Measurements from ENCODE around the gene ABTB2. TPM values are rescaled to one million over a fixed set of nuclear protein-coding genes. Genes with fewer than 3 reads are reported as not detected.
A peak's percentile ranks its signal among the peaks of the same experiment; 100 is the strongest.
"Not testable (repeated sequence)": the region's sequence is repeated elsewhere in the genome, so short reads cannot be mapped to it uniquely, and the experiment has no call there.

Gene ABTB2
- total RNA-seq, 3 donors from 2014 or later = 7.7 to 9.0 (median 8.6) TPM

DNA sequence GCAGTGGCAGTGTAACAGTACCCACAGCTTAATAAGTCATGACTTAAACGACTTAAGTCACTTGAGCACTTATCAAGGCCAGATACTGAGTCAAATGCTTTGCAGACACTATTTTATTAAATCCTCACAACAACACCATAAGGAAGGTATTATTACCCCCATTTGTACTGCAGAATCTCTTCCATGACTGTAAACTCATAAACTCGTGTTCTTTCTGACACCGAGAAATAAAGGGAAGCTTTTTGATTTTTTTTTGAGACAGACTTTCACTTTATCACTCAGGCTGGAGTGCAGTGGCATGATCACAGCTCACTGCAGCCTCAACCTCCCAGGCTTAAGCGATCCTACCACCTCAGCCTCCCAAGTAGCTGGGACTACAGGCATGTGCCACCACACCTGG lies 103.8 kb downstream of the ABTB2 start:
- H3K27me3 Mint-ChIP-seq (ENCODE audit: low read depth) = peaks cover 18% of the 10 kb centered on the region
- DNase-seq (no peak), ATAC-seq (no peak)
- peaks cover 34% of the 10 kb centered on the region for H3K4me1 Mint-ChIP-seq (ENCODE audit: low read depth)
- no peaks in the 10 kb centered on the region for H3K9me3 Mint-ChIP-seq
- no peaks in the 10 kb centered on the region for H3K36me3 Mint-ChIP-seq (ENCODE audit: insufficient read depth)
- no peak overlapping the region for H3K4me3 Mint-ChIP-seq

DNA sequence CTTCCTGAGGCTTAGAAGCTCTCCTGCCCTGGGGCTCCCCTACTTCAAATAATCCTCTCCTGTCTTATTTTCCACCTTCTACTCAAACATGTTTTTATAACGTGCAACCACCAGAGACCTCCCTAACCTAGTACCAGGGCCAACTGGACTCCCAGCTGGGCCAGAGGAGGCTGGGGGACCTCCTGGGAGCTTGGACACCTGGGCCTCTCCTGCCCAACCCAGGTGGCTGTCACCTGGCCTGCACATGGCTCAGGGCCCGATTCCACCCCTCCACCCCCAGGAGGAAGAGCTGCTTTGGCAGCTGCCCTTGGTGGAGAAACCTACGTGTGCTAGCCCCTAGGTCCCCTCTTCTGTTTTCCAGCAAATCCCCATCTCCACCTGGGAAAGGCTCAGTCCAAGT lies 105.2 kb downstream of the ABTB2 start:
- DNase-seq = no peak
- H3K36me3 Mint-ChIP-seq (ENCODE audit: insufficient read depth) = no peaks in the 10 kb centered on the region
- no peaks in the 10 kb centered on the region for H3K9me3 Mint-ChIP-seq
- no peak for ATAC-seq
- peaks cover 14% of the 10 kb centered on the region for H3K27me3 Mint-ChIP-seq (ENCODE audit: low read depth)
- peaks cover 44% of the 10 kb centered on the region for H3K4me1 Mint-ChIP-seq (ENCODE audit: low read depth)
- no peak overlapping the region for H3K4me3 Mint-ChIP-seq

DNA sequence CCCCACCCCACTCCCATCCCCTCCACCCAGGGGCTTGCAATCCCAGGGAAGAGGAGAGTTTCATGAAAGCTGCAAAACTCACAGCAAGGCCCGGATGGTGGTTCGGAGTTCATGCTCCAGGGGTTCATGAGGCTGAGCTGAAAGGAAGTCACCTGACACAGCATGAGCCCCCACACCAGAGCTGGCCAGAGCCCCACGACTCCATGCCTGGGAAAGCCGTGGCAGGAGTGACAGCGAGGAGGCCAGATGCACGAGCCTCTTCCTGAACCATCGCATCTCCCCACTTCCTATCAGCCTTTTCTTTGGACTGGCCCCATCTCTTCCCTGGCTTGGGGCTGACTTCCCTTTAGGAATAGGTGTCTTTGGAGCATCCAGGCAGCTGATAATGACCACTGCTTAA lies 105.8 kb downstream of the ABTB2 start:
- no peak overlapping the region for H3K4me3 Mint-ChIP-seq
- H3K36me3 Mint-ChIP-seq (ENCODE audit: insufficient read depth) = no peaks in the 10 kb centered on the region
- peaks cover 13% of the 10 kb centered on the region for H3K27me3 Mint-ChIP-seq (ENCODE audit: low read depth)
- ATAC-seq (no peak), DNase-seq (no peak)
- H3K9me3 Mint-ChIP-seq = no peaks in the 10 kb centered on the region
- H3K4me1 Mint-ChIP-seq (ENCODE audit: low read depth) = peaks cover 48% of the 10 kb centered on the region

DNA sequence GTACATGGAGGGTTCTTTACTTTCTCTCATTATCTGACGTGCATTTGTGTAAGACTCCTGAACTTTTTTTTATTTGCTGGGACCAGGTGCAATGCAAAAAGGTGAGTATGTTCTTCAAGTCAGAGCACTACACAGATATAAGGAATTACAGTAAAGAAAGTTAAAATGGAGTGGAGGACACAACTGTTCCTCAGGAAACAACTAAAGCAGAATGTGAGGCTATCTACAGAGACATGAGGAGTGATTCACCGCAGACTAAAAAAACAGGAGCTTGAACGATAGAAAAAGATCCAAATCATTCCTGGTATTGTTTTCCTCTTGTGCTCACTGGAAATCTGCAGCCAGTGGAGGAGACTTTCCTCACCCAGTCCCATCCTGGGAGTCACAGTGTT lies 106.2 kb downstream of the ABTB2 start:
- Mint-ChIP-seq H3K4me3 (peak overlapping the region; percentile 51), H3K4me1 (ENCODE audit: low read depth) (peaks cover 49% of the 10 kb centered on the region), H3K27me3 (ENCODE audit: low read depth) (peaks cover 13% of the 10 kb centered on the region), H3K9me3 (no peaks in the 10 kb centered on the region), H3K36me3 (ENCODE audit: insufficient read depth) (no peaks in the 10 kb centered on the region)
- DNase-seq (no peak), ATAC-seq (no peak)

DNA sequence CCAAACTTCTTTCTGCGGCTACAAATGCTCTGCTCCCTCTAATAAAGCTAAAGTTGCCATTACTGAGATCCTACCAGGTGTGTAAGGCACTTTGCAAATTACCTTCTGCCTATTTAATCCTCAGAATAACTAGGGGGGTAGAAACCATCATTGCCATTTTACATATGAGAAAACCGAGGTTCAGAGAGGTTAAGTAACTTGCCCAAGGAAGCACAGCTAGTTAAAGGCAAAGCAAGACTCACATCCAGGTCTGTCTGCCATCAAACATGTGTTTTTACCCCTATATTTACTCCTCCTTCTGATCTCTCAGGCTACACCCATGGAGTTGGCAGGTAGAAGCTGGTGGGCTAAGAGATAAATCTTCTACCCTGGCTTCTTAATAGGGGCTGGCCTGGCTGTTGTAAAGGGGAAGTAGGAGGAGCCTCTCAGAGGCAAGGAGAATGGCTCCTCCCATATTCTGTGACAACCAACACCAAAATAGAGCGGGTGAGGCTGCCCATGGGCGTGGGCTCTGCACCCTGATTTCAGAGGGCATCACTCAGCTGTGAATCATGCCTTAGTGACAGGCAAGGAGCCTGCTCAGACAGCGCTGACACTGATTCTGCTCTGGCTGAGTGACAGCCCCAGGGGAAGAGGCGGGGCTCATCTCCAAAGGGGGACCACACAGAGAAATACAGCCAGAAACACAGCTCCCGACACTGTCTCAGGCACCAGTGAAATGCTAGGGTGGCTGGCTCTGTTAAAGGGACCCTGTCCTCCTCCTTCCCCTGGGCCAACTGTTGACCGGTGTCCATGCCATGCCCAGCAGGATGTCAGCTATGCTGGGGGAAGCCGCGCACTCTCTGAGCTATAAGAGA lies 106.8 kb downstream of the ABTB2 start:
- ATAC-seq (peak; percentile 98), DNase-seq (peak; percentile 74)
- Mint-ChIP-seq H3K4me3 (peak overlapping the region; percentile 51), H3K27me3 (ENCODE audit: low read depth) (peaks cover 9% of the 10 kb centered on the region), H3K9me3 (no peaks in the 10 kb centered on the region), H3K36me3 (ENCODE audit: insufficient read depth) (no peaks in the 10 kb centered on the region), H3K4me1 (ENCODE audit: low read depth) (peaks cover 51% of the 10 kb centered on the region)

DNA sequence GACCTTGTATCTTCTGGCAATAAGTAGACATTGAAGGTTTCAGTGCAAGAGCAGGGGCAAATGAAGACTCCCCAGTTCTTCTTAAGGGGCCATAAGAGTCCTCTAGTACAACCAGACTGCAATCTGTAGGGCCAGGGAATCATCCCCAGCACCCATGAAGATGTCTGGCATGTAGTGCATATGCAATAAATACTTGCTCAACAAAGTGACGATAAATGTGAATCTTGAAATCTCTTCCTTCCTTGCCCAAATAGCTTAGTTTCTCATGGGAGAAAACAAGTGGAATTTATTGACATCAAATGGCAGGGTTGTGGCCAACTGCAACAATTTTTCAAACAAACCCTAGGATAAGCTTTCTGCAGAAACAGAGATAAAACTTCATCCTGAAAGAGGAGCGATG lies 107.6 kb downstream of the ABTB2 start:
- Mint-ChIP-seq H3K4me1 (ENCODE audit: low read depth) (peaks cover 55% of the 10 kb centered on the region), H3K4me3 (no peak overlapping the region), H3K36me3 (ENCODE audit: insufficient read depth) (no peaks in the 10 kb centered on the region), H3K27me3 (ENCODE audit: low read depth) (peaks cover 8% of the 10 kb centered on the region), H3K9me3 (no peaks in the 10 kb centered on the region)
- ATAC-seq = no peak
- no peak for DNase-seq

DNA sequence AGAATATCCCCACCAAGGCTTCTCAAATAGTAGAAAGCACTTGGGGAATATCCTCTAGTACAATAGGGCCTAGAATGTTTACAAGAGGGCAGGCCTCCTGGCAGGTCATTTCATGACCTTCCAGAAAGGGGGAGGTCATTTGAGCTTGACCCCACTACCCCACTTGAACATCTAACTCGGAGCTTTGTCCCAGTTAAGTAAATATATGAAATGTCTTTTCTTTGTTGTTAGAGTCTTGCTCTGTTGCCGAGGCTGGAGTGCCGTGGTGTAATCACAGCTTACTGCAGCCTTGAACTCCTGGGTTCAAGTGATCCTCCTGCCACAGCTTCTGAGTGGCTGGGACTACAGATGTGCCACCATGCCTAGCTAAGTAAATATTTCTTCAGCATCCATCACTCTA lies 108.4 kb downstream of the ABTB2 start:
- no peaks in the 10 kb centered on the region for H3K36me3 Mint-ChIP-seq (ENCODE audit: insufficient read depth)
- no peak overlapping the region for H3K4me3 Mint-ChIP-seq
- peaks cover 5% of the 10 kb centered on the region for H3K27me3 Mint-ChIP-seq (ENCODE audit: low read depth)
- peaks cover 63% of the 10 kb centered on the region for H3K4me1 Mint-ChIP-seq (ENCODE audit: low read depth)
- H3K9me3 Mint-ChIP-seq = no peaks in the 10 kb centered on the region
- ATAC-seq (no peak), DNase-seq (no peak)

DNA sequence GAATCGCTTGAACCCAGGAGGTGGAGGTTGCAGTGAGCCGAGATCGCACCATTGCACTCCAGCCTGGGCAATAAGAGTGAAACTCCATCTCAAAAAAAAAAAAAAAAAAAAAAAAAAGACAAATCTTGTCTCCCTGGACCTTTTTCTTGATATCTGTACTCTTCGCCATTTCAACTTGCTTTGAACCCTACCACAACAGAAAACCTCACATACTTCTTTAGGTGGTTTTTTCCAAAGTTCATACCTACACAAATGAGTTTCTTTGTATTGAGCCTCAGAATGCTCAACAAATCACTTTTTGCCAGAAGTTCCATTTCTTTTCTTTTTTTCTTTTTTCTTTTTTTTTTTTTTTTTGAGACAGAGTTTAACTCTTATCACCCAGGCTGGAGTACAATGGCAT lies 111.3 kb downstream of the ABTB2 start:
- H3K9me3 Mint-ChIP-seq; H3K4me3 Mint-ChIP-seq; ATAC-seq; H3K27me3 Mint-ChIP-seq (ENCODE audit: low read depth); H3K36me3 Mint-ChIP-seq (ENCODE audit: insufficient read depth); DNase-seq: not testable (repeated sequence)
- H3K4me1 Mint-ChIP-seq (ENCODE audit: low read depth) = peaks cover 74% of the 10 kb centered on the region

DNA sequence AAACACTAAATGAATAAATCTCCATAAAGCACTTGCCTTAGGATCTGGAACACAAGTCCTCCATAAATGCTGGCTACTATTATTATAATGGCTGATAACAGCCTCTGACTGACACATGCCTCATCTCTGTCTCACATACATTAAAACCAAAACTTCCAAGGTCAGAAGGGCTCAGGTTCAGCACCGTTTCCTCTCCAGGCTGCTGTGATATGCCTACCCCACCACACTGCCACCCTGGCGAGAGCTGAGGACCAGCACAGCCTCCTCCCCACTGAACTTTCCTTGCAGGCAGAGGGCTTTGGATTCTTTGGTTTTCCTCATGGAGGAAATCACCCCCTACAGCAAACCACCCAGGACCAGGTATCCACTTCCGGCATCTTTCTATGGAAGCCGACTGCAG lies 112.8 kb downstream of the ABTB2 start:
- DNase-seq (no peak), ATAC-seq (peak in 1 of 2 donors; percentile 22)
- Mint-ChIP-seq H3K27me3 (ENCODE audit: low read depth) (peaks cover 3% of the 10 kb centered on the region), H3K4me3 (no peak overlapping the region), H3K9me3 (no peaks in the 10 kb centered on the region), H3K4me1 (ENCODE audit: low read depth) (peaks cover 62% of the 10 kb centered on the region), H3K36me3 (ENCODE audit: insufficient read depth) (no peaks in the 10 kb centered on the region)

DNA sequence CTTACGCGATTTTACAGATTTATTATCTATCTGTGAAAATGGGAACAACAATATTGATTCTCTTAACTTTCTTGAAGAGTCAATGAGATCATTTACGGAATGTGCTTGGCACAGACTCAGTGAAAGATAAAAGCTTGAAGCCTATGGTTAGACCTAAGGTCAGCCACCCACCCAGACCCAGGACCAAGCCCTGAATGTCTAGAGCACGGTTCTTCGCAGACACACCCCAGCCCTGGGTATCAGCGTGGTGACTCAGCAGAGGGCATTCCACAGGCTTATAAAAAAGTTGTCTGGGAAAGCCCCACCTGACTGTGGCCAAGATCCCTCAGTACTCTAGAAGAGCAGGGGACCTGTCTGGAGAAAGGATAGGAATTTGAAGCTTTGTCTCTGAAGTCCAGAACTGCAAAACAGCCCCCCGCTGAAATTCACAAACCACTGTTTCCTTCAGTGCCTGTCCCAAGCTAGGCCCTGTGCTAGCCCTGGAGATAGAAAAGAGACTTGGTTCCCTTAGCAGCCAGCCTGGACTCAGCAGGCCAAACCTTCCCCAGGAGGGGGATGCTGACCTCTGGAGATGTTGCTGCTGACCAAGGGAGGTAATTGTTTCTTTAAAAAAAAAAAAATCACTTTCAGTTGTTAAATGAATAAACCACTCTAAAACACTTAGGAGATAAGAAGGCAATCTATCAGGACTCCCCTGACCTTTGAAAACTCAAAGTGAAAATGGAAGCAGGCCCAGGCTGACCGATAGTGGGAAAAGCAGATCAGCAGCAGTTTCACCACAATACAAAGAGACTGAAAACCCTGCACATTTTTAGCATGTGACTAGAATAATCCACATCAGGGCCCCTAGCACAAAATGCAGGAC lies 114.0 kb downstream of the ABTB2 start:
- Mint-ChIP-seq H3K4me3 (peak overlapping the region; percentile 13), H3K9me3 (no peaks in the 10 kb centered on the region), H3K4me1 (ENCODE audit: low read depth) (peaks cover 54% of the 10 kb centered on the region), H3K27me3 (ENCODE audit: low read depth) (no peaks in the 10 kb centered on the region), H3K36me3 (ENCODE audit: insufficient read depth) (no peaks in the 10 kb centered on the region)
- DNase-seq = peak; percentile 20
- ATAC-seq = peak; percentile 55 to 62

DNA sequence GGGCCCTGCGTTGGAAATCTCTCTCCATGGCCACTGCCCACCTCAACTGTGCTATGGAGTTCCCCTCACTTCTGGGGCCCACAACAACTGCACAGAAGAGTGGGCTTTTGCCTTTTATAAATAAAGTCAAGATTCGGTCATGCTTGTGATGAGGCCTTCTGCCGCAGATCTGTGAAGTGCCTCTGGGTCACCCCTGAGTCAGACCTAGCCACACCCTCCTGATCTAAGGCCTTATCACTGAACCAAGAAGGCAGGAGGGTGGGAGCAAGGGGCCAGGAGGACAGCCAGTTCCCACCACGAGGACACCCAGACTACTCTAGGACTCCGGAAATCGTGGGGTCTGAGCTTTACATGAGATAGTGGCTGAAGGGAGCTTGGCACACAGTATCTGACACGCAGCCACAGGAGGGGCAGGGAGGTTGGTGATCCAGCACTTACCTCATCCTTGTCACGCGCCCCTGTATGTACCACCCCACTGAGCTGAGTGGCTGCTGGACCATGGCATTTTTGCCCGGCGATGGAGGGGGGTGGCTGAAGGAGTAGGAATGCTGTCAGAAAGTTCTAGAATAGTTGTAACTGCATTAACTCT lies 115.7 kb downstream of the ABTB2 start:
- H3K27me3 Mint-ChIP-seq (ENCODE audit: low read depth) = no peaks in the 10 kb centered on the region
- DNase-seq (no peak), ATAC-seq (no peak)
- no peaks in the 10 kb centered on the region for H3K36me3 Mint-ChIP-seq (ENCODE audit: insufficient read depth)
- no peaks in the 10 kb centered on the region for H3K9me3 Mint-ChIP-seq
- no peak overlapping the region for H3K4me3 Mint-ChIP-seq
- H3K4me1 Mint-ChIP-seq (ENCODE audit: low read depth) = peaks cover 41% of the 10 kb centered on the region

DNA sequence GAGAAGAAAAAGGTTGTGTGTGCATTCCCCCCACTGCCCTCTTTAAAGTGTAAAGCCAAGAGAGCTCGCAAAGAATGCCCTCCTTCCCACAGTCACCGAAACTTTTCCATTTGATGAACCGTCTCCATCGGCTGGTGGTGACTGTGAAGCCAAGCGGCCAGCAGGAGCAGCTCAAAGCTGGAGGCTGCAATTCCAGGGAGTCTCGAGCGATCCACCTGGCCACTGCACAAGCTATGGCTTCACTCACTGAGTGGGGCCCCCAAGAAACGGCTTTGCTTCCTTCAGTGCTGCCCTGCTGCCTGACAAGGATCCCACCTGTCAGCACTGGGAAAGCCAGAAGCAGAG lies 117.7 kb downstream of the ABTB2 start:
- peak; percentile 19 to 20 for ATAC-seq
- H3K4me1 Mint-ChIP-seq (ENCODE audit: low read depth) = peaks cover 43% of the 10 kb centered on the region

DNA sequence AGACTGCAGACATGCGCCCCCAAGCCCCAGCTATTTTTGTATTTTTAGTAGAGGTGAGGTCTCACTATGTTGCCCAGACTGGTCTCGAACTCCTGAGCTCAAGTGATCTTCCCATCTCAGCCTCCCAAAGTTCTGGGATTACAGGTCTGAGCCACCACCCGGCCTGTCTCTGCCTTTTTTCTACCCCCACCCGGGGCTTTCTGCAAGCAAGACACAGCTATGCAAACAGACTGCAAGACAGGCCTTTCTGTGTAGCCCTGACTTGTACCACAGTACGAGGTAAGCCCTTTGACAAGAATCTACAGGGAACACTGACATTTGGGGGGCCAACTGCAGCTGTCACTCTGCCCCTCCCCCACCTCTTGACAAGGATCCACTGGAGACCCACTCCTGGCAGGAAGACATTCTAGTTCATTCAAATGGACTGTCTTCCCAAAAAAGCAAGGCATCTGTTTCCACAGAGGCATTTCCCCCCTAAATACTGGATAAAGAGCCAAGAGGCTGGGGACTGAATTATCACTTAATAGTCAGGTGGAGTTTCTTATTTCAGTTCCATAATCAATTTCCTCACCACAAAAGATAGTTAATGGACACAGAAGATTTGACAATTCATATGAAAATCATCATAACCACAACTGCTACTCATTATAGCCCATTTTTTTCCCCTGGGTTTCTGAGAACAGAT lies 118.2 kb downstream of the ABTB2 start:
- Mint-ChIP-seq H3K4me3 (no peak overlapping the region), H3K36me3 (ENCODE audit: insufficient read depth) (no peaks in the 10 kb centered on the region), H3K27me3 (ENCODE audit: low read depth) (no peaks in the 10 kb centered on the region), H3K9me3 (no peaks in the 10 kb centered on the region), H3K4me1 (ENCODE audit: low read depth) (peaks cover 41% of the 10 kb centered on the region)
- ATAC-seq (no peak), DNase-seq (no peak)

More for the DNA sequence above, 117.7 kb downstream of the ABTB2 start:
- Mint-ChIP-seq H3K27me3 (ENCODE audit: low read depth) (no peaks in the 10 kb centered on the region), H3K4me3 (no peak overlapping the region), H3K9me3 (no peaks in the 10 kb centered on the region), H3K36me3 (ENCODE audit: insufficient read depth) (no peaks in the 10 kb centered on the region)
- no peak for DNase-seq

DNA sequence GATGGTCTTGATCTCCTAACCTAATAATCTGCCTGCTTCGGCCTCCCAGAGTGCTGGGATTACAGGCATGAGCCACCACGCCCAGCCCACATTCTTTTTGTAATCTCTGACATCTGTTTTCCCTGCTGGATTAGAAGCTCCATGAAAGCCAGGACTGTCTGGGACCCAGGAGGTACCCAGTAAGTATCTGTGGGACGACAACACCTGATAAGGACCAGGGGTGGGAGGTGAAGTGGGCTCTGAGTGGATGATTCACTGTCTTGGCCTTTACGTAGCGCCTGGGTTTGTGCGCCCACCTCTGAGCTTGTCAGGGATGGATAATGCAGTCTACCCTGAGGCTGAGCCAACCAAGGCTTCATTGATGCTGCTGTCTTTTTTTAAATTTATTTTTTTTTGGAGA lies 118.8 kb downstream of the ABTB2 start:
- no peaks in the 10 kb centered on the region for H3K27me3 Mint-ChIP-seq (ENCODE audit: low read depth)
- DNase-seq (no peak), ATAC-seq (no peak)
- H3K4me3 Mint-ChIP-seq = no peak overlapping the region
- H3K9me3 Mint-ChIP-seq = no peaks in the 10 kb centered on the region
- no peaks in the 10 kb centered on the region for H3K36me3 Mint-ChIP-seq (ENCODE audit: insufficient read depth)
- H3K4me1 Mint-ChIP-seq (ENCODE audit: low read depth) = peaks cover 41% of the 10 kb centered on the region

Data from activated T-cell treated with anti-CD3 and anti-CD28 coated beads, Interleukin-2, amount 50 U/mL, for 4 hours (primary cell).